Endothelial cell of umbilical vein (primary cell): ENCODE measurements around the gene NHP2. TPM values are rescaled to one million over a fixed set of nuclear protein-coding genes. Genes with fewer than 3 reads are reported as not detected.

Source experiments
- BruUV-seq: library from RNA; stranded (reverse); fragments of 400-500 nt; replicated peaks from 2 replicates; lab custom pipeline; 2021; lab: Mats Ljungman, UMichigan
- CTCF ChIA-PET: fragments of 300-600, 350-600 bp; sonication (Branson Sonifier 250); formaldehyde crosslinking; loops from one replicate; lab custom pipeline; 2021; ENCODE audit warnings: antibody characterized with exemption, inconsistent platforms; lab: Charles Lee
- POLR2A ChIA-PET: fragments of 300-600, 350-600 bp; sonication (Branson Sonifier 250); formaldehyde crosslinking; loops from one replicate; lab custom pipeline; 2021; ENCODE audit warnings: antibody characterized with exemption, inconsistent platforms; lab: Charles Lee
- DNase-seq: peaks from one replicate; pipeline ENCODE4 v3.0.0-alpha.2; 2011; ENCODE audit warnings: low read depth, low spot score
- FAIRE-seq: peaks from 2 replicates; lab custom pipeline; 2011; peaks lifted over from hg19 to GRCh38; lab: Jason Lieb, UNC
- H2AFZ ChIP-seq: 2 replicates; pipeline ENCODE4 v1.6.0; 2012; ENCODE audit warnings: low read depth, low read length, control low read depth, inconsistent platforms
- H3K27ac ChIP-seq: 2 replicates; pipeline ENCODE4 v1.5.1; 2011; ENCODE audit warnings: low read depth, mild to moderate bottlenecking, control low read depth, low read length, moderate library complexity; ENCODE audit not compliant: insufficient read depth
- H3K27me3 ChIP-seq, 2 experiments: 2 replicates each; pipeline versions ENCODE4 v1.6.0 to v1.6.1; 2011; ENCODE audit warnings: low read length in 2 of 2, mixed read lengths in 1 of 2; ENCODE audit not compliant: control insufficient read depth in 2 of 2, insufficient read depth in 2 of 2
- H3K36me3 ChIP-seq, 2 experiments: 2 replicates in 1 of 2; 3 replicates in 1 of 2; pipeline ENCODE4 v1.5.1; 2011; ENCODE audit warnings: low read length in 2 of 2, mild to moderate bottlenecking in 1 of 2, moderate library complexity in 1 of 2; ENCODE audit not compliant: control insufficient read depth in 2 of 2, insufficient read depth in 2 of 2; ENCODE audit errors: extremely low read depth in 1 of 2
- H3K4me1 ChIP-seq: 3 replicates; pipeline ENCODE4 v1.5.1; 2011; ENCODE audit warnings: mild to moderate bottlenecking, low read length; ENCODE audit not compliant: control insufficient read depth, insufficient read depth; ENCODE audit errors: extremely low read depth
- H3K4me2 ChIP-seq: 2 replicates; pipeline ENCODE4 v1.6.1; 2011; ENCODE audit warnings: low read length, control low read depth, mixed read lengths; ENCODE audit not compliant: insufficient read depth
- H3K4me3 ChIP-seq, 3 experiments: fragments of 200-600 bp in 1 of 3; sonication (generic), shearing (Covaris generic) in 1 of 3; replicated peaks in 1 of 3; 2 replicates each; pipeline ENCODE4 v1.5.1; 2011 to 2016; ENCODE audit warnings: control low read depth in 3 of 3, low read length in 3 of 3, mild to moderate bottlenecking in 2 of 3, inconsistent platforms in 1 of 3, low read depth in 1 of 3, moderate library complexity in 1 of 3; ENCODE audit not compliant: insufficient read depth in 1 of 3
- H3K79me2 ChIP-seq: 2 replicates; pipeline ENCODE4 v1.6.0; 2012; ENCODE audit warnings: low read length, inconsistent platforms; ENCODE audit not compliant: control insufficient read depth, insufficient read depth
- H3K9ac ChIP-seq: replicated peaks from 2 replicates; pipeline ENCODE3; 2011; ENCODE audit warnings: low read length, control low read depth; ENCODE audit not compliant: insufficient read depth; ENCODE audit errors: extremely low read depth
- H3K9me1 ChIP-seq: replicated peaks from 3 replicates; pipeline ENCODE4 v1.6.0; 2011; ENCODE audit warnings: mild to moderate bottlenecking, low read length; ENCODE audit not compliant: control insufficient read depth, insufficient read depth; ENCODE audit errors: extremely low read depth
- H3K9me3 ChIP-seq: replicated peaks from 2 replicates; pipeline ENCODE4 v1.5.1; 2012; ENCODE audit warnings: low read length, inconsistent platforms; ENCODE audit not compliant: control insufficient read depth, insufficient read depth
- H4K20me1 ChIP-seq: replicated peaks from 2 replicates; pipeline ENCODE3; 2011; ENCODE audit warnings: mild to moderate bottlenecking, low read length; ENCODE audit not compliant: control insufficient read depth, insufficient read depth; ENCODE audit errors: extremely low read depth
- EZH2 ChIP-seq: IDR thresholded peaks from 2 replicates; pipeline ENCODE4 v1.6.1; 2012; ENCODE audit warnings: borderline replicate concordance, low read depth, mild to moderate bottlenecking, moderate library complexity, low read length, inconsistent platforms; ENCODE audit not compliant: severe bottlenecking
- FOS ChIP-seq: IDR thresholded peaks from 2 replicates; pipeline ENCODE4 v1.6.1; 2011; ENCODE audit warnings: mild to moderate bottlenecking, low read length, moderate library complexity, borderline replicate concordance; ENCODE audit not compliant: insufficient read depth
- GATA2 ChIP-seq: IDR thresholded peaks from 2 replicates; pipeline ENCODE4 v1.7.0; 2011; ENCODE audit warnings: low read depth, mild to moderate bottlenecking, moderate library complexity, mixed read lengths, low read length; ENCODE audit not compliant: insufficient read length, insufficient read depth
- JUN ChIP-seq: IDR thresholded peaks from 2 replicates; pipeline ENCODE4 v1.6.1; 2011; ENCODE audit warnings: borderline replicate concordance, low read depth; ENCODE audit not compliant: insufficient read length, insufficient read depth
- MYC ChIP-seq: IDR thresholded peaks from one replicate; pipeline ENCODE4 v1.6.1; 2011; ENCODE audit warnings: mild to moderate bottlenecking, low read depth, low read length
- POLR2A ChIP-seq: IDR thresholded peaks from 2 replicates; pipeline ENCODE4 v1.6.1; 2012; ENCODE audit warnings: low read depth, mild to moderate bottlenecking, control low read depth, low read length
- POLR2AphosphoS5 ChIP-seq: IDR thresholded peaks from 2 replicates; pipeline ENCODE4 v1.6.1; 2012; ENCODE audit warnings: low read depth, mild to moderate bottlenecking, control low read depth, low read length, moderate library complexity; ENCODE audit not compliant: insufficient read depth
- dilution Hi-C: fragments of 300-500 bp; cut with MboI; formaldehyde crosslinking; loops from one replicate; pipeline ENCODE4 v1.15.0; 2019; ENCODE audit warnings: low sequenced_read_pairs; ENCODE audit not compliant: extremely low pct_ligation_motif_present
- intact Hi-C: fragments of 100-400 bp; cut with micrococcal nuclease; formaldehyde crosslinking; loops from one replicate; pipeline ENCODE4 v1.10.0; 2022
- polyA plus RNA-seq, 4 experiments: library from polyadenylated mRNA; depleted of rRNA in 3 of 4; stranded (reverse) in 3 of 4; unstranded in 1 of 4; fragments of >200 nt; gene quantifications; 2 replicates each; pipeline versions ENCODE4 v1.2.1 to v1.2.3, GENCODE V29; 2011 to 2012; ENCODE audit warnings: missing spikeins in 1 of 4
- total RNA-seq: library from RNA; stranded (reverse); gene quantifications from 2 replicates; pipeline ENCODE4 v1.2.3, GENCODE V29; 2021
- TF ChIP-seq, protein P1 (sequence below): IDR thresholded peaks from 2 replicates; pipeline ENCODE4 v1.6.1; 2011; ENCODE audit not compliant: insufficient read depth, insufficient read length
- TF ChIP-seq, protein P2 (sequence below), 2 donors: IDR thresholded peaks; 1 replicate in 1 of 2; 2 replicates in 1 of 2; pipeline ENCODE4 v1.5.1; 2011; ENCODE audit warnings: low read length in 2 of 2, mild to moderate bottlenecking in 2 of 2, moderate library complexity in 2 of 2, control low read depth in 1 of 2, inconsistent platforms in 1 of 2, low read depth in 1 of 2; ENCODE audit not compliant: insufficient read depth in 1 of 2; ENCODE audit errors: extremely low read depth in 1 of 2

The NHP2 gene
- total and polyA plus RNA-seq, 2 donors (not counting 3 experiments of a cell fraction or from before 2014, with no cell fraction given): 205 to 220 TPM

DNA sequence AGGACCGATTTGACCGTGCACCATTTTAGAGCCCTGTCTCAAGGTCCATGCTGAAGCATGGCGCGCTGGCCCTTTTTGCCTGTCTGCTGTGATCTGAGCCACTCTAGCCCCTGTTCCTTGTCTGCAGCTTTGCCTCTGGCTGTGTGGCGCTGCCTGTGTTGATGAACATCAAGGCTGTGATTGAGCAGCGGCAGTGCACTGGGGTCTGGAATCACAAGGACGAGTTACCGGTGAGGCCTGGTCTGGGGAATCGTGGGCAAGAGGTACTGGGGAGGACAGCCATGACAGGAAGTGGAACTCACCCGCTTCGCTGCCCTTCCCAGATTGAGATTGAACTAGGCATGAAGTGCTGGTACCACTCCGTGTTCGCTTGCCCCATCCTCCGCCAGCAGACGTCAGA lies 6.3 kb downstream of the NHP2 start:
- Histone ChIP-seq H3K9ac (no peak overlapping the region), H3K36me3 (peaks cover 18 to 49% of the 10 kb centered on the region in 2 experiments), H3K4me2 (no peak overlapping the region), H3K27me3 (no peaks in the 10 kb centered on the region), H3K4me1 (no peaks in the 10 kb centered on the region), H3K79me2 (peaks cover 8% of the 10 kb centered on the region), H3K27ac (no peak overlapping the region), H3K4me3 (no peak overlapping the region), H2AFZ (no peak overlapping the region), H3K9me1 (no peaks in the 10 kb centered on the region), H4K20me1 (no peaks in the 10 kb centered on the region), H3K9me3 (no peaks in the 10 kb centered on the region)
- ChIA-PET POLR2A (no interaction called here), CTCF (interaction anchor here (1.3 to 11.5 kb wide), 2 partner anchors 10 to 71 kb away, joined by 3 to 200 read pairs; no protein-coding TSS in a partner anchor)
- dilution Hi-C loops (no loop called here), intact Hi-C loops (loop anchor here (2.0 kb wide), 2 partner anchors 17 to 33 kb away; partner anchors contain the start of gene RMND5B)
- no TSS peak for BruUV-seq
- no peak for FAIRE-seq
- TF ChIP-seq FOS: no peak
- TF ChIP-seq, protein P1, sequence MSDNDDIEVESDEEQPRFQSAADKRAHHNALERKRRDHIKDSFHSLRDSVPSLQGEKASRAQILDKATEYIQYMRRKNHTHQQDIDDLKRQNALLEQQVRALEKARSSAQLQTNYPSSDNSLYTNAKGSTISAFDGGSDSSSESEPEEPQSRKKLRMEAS: no peak
- no peak for TF ChIP-seq POLR2AphosphoS5
- no peak for TF ChIP-seq GATA2
- TF ChIP-seq JUN: no peak
- TF ChIP-seq MYC: no peak
- TF ChIP-seq EZH2: no peak
- no peak for TF ChIP-seq POLR2A
- TF ChIP-seq, protein P2, sequence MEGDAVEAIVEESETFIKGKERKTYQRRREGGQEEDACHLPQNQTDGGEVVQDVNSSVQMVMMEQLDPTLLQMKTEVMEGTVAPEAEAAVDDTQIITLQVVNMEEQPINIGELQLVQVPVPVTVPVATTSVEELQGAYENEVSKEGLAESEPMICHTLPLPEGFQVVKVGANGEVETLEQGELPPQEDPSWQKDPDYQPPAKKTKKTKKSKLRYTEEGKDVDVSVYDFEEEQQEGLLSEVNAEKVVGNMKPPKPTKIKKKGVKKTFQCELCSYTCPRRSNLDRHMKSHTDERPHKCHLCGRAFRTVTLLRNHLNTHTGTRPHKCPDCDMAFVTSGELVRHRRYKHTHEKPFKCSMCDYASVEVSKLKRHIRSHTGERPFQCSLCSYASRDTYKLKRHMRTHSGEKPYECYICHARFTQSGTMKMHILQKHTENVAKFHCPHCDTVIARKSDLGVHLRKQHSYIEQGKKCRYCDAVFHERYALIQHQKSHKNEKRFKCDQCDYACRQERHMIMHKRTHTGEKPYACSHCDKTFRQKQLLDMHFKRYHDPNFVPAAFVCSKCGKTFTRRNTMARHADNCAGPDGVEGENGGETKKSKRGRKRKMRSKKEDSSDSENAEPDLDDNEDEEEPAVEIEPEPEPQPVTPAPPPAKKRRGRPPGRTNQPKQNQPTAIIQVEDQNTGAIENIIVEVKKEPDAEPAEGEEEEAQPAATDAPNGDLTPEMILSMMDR (IDR thresholded peaks at IDR 0.05; ENCODE audit: extremely low read depth in 1 of 2, insufficient read depth in 1 of 2, low read depth in 1 of 2, low read length in 2 of 2): no peak
- DNase-seq: no peak
